GM20431 (cell line): Measurements from ENCODE around the gene ING3.

Experiments used
- in situ Hi-C: fragments of 300-500 bp; cut with MseI, MboI; formaldehyde crosslinking; loops from one replicate; pipeline ENCODE4 v1.15.0; 2020; ENCODE audit warnings: low sequenced_read_pairs; ENCODE audit not compliant: unreplicated experiment

Gene ING3

GRCh38 chr7:120986650-120987049 is 36.1 kb downstream of the ING3 start:
- in situ Hi-C loops, result loop anchor here (25.0 kb wide), 1 partner anchor 101 kb away; no protein-coding TSS in a partner anchor

GRCh38 chr7:120987280-120987679 is 36.7 kb downstream of the ING3 start:
- in situ Hi-C loops, result loop anchor here (25.0 kb wide), 1 partner anchor 100 kb away; no protein-coding TSS in a partner anchor

GRCh38 chr7:120987683-120988590 is 37.4 kb downstream of the ING3 start:
- in situ Hi-C loops, result loop anchor here (25.0 kb wide), 1 partner anchor 99 kb away; no protein-coding TSS in a partner anchor

- in situ Hi-C loops, result loop anchor here (25.0 kb wide), 1 partner anchor 99 kb away; no protein-coding TSS in a partner anchor
Measured at GRCh38 chr7:120988591-120989256, 38.1 kb downstream of the ING3 start, which contains the start of gene CPED1. CPED1 (plus strand) TSS chr7:120988711; CDS start chr7:120989622, 911 bp downstream.

GRCh38 chr7:120989257-120990220 is 39.0 kb downstream of the ING3 start:
- in situ Hi-C loops, result loop anchor here (25.0 kb wide), 1 partner anchor 98 kb away; no protein-coding TSS in a partner anchor

GRCh38 chr7:120990468-120991118 is 40.0 kb downstream of the ING3 start:
- in situ Hi-C loops, result loop anchor here (25.0 kb wide), 1 partner anchor 97 kb away; no protein-coding TSS in a partner anchor

GRCh38 chr7:120991161-120991560 is 40.6 kb downstream of the ING3 start:
- in situ Hi-C loops, result loop anchor here (25.0 kb wide), 1 partner anchor 96 kb away; no protein-coding TSS in a partner anchor

GRCh38 chr7:120991581-120991980 is 41.0 kb downstream of the ING3 start:
- in situ Hi-C loops, result loop anchor here (25.0 kb wide), 1 partner anchor 96 kb away; no protein-coding TSS in a partner anchor

- in situ Hi-C loops, result loop anchor here (25.0 kb wide), 1 partner anchor 95 kb away; no protein-coding TSS in a partner anchor
Measured at GRCh38 chr7:120992272-120992964, 41.8 kb downstream of the ING3 start.

GRCh38 chr7:120992965-120993494 is 42.5 kb downstream of the ING3 start:
- in situ Hi-C loops, result loop anchor here (25.0 kb wide), 1 partner anchor 94 kb away; no protein-coding TSS in a partner anchor

GRCh38 chr7:120993553-120994191 is 43.1 kb downstream of the ING3 start:
- in situ Hi-C loops, result loop anchor here (25.0 kb wide), 1 partner anchor 94 kb away; no protein-coding TSS in a partner anchor

GRCh38 chr7:120994512-120995410 is 44.2 kb downstream of the ING3 start:
- in situ Hi-C loops, result loop anchor here (25.0 kb wide), 1 partner anchor 93 kb away; no protein-coding TSS in a partner anchor

GRCh38 chr7:120995654-120996053 is 45.1 kb downstream of the ING3 start:
- in situ Hi-C loops, result loop anchor here (25.0 kb wide), 1 partner anchor 92 kb away; no protein-coding TSS in a partner anchor

- in situ Hi-C loops, result loop anchor here (25.0 kb wide), 1 partner anchor 91 kb away; no protein-coding TSS in a partner anchor
Measured at GRCh38 chr7:120996333-120996987, 45.9 kb downstream of the ING3 start.

- in situ Hi-C loops, result loop anchor here (25.0 kb wide), 1 partner anchor 90 kb away; no protein-coding TSS in a partner anchor
Measured at GRCh38 chr7:120996988-120997345, 46.4 kb downstream of the ING3 start.
